OCI-LY1 (cell line): Measurements from ENCODE around the gene TNFAIP3.

Experiments
- H2AFZ ChIP-seq: fragments of 200-600 bp; sonication (generic), shearing (Covaris generic); 2 replicates; pipeline ENCODE4 v1.6.0; 2014; ENCODE audit warnings: antibody characterized with exemption, mild to moderate bottlenecking, low read length
- H3F3A ChIP-seq: fragments of 200-600 bp; sonication (generic), shearing (Covaris generic); 2 replicates; pipeline ENCODE4 v1.6.0; 2014; ENCODE audit warnings: mild to moderate bottlenecking, antibody characterized with exemption, low read length, moderate library complexity; ENCODE audit not compliant: insufficient read depth
- H3K27ac ChIP-seq: fragments of 200-600 bp; sonication (generic); 2 replicates; pipeline ENCODE4 v1.5.1; 2014; ENCODE audit warnings: low read length, mixed run types, mild to moderate bottlenecking, low read depth; ENCODE audit not compliant: poor library complexity, severe bottlenecking
- H3K27me3 ChIP-seq: fragments of 200-600 bp; sonication (generic); 2 replicates; pipeline ENCODE4 v1.6.0; 2014; ENCODE audit warnings: antibody characterized with exemption, mild to moderate bottlenecking, low read length, moderate library complexity; ENCODE audit not compliant: insufficient read depth
- H3K36me3 ChIP-seq: fragments of 200-600 bp; sonication (generic); 2 replicates; pipeline ENCODE4 v1.6.1; 2014; ENCODE audit warnings: mild to moderate bottlenecking, antibody characterized with exemption, low read length, moderate library complexity, mixed read lengths; ENCODE audit not compliant: insufficient read depth
- H3K4me1 ChIP-seq: fragments of 200-600 bp; sonication (generic); 2 replicates; pipeline ENCODE4 v1.5.1; 2014; ENCODE audit warnings: mild to moderate bottlenecking, low read length, moderate library complexity; ENCODE audit not compliant: insufficient read depth, severe bottlenecking
- H3K4me2 ChIP-seq: fragments of 200-600 bp; sonication (generic), shearing (Covaris generic); 2 replicates; pipeline ENCODE4 v1.6.1; 2014; ENCODE audit warnings: low read length
- H3K4me3 ChIP-seq: fragments of 200-600 bp; sonication (generic); 2 replicates; pipeline ENCODE4 v1.5.1; 2014; ENCODE audit warnings: low read length, low read depth, mild to moderate bottlenecking, mixed read lengths; ENCODE audit not compliant: poor library complexity, severe bottlenecking
- H3K79me2 ChIP-seq: fragments of 200-600 bp; shearing (Covaris generic); 2 replicates; pipeline ENCODE4 v1.6.1; 2016; ENCODE audit warnings: mixed run types, low read length, mixed read lengths; ENCODE audit not compliant: insufficient read depth
- H3K9ac ChIP-seq: fragments of 200-600 bp; sonication (generic), shearing (Covaris generic); 2 replicates; pipeline ENCODE4 v1.6.1; 2014; ENCODE audit warnings: mild to moderate bottlenecking, low read length, mixed read lengths
- H3K9me2 ChIP-seq: fragments of 200-600 bp; sonication (generic), shearing (Covaris generic); 2 replicates; pipeline ENCODE4 v1.6.1; 2014; ENCODE audit warnings: low read depth, mild to moderate bottlenecking, low read length, mixed read lengths
- H3K9me3 ChIP-seq: fragments of 200-600 bp; shearing (Covaris generic); 2 replicates; pipeline ENCODE4 v1.6.1; 2014; ENCODE audit warnings: low read length, mixed read lengths
- H4K20me1 ChIP-seq: fragments of 200-600 bp; sonication (generic), shearing (Covaris generic); 2 replicates; pipeline ENCODE4 v1.6.0; 2016; ENCODE audit warnings: mild to moderate bottlenecking, low read length; ENCODE audit not compliant: insufficient read depth
- CTCF ChIP-seq: fragments of 200-600 bp; sonication (generic), shearing (Covaris generic); IDR thresholded peaks from 2 replicates; pipeline ENCODE4 v1.5.1; 2017; ENCODE audit warnings: mild to moderate bottlenecking, antibody characterized with exemption, low read length, moderate library complexity, mixed read lengths
- EZH2 ChIP-seq: fragments of 200-600 bp; sonication (generic), shearing (Covaris generic); IDR thresholded peaks from 2 replicates; pipeline ENCODE4 v1.8.0; 2017; ENCODE audit warnings: borderline replicate concordance, mixed run types, mild to moderate bottlenecking, antibody characterized with exemption, low read length, moderate library complexity, mixed read lengths

TNFAIP3 gene

GRCh38 chr6:137852346-137852745 is 14.7 kb upstream of the TNFAIP3 start:
- H3K4me3 ChIP-seq = no peak overlapping the region

GRCh38 chr6:137852811-137853210 is 14.2 kb upstream of the TNFAIP3 start:
- Histone ChIP-seq H3K9ac (no peak overlapping the region), H3K36me3 (no peaks in the 10 kb centered on the region), H3K79me2 (no peaks in the 10 kb centered on the region), H3K27me3 (no peaks in the 10 kb centered on the region), H4K20me1 (no peaks in the 10 kb centered on the region), H3K27ac (no peak overlapping the region), H3K9me2 (no peaks in the 10 kb centered on the region), H3F3A (no peaks in the 10 kb centered on the region), H3K9me3 (no peaks in the 10 kb centered on the region), H3K4me3 (no peak overlapping the region), H3K4me1 (no peaks in the 10 kb centered on the region), H2AFZ (no peak overlapping the region), H3K4me2 (no peak overlapping the region)
- TF ChIP-seq CTCF (no peak), EZH2 (no peak)

More at GRCh38 chr6:137852346-137852745, 14.7 kb upstream of the TNFAIP3 start:
- Histone ChIP-seq H3K9me2 (no peaks in the 10 kb centered on the region), H3K9me3 (no peaks in the 10 kb centered on the region), H3K9ac (no peak overlapping the region), H3K36me3 (no peaks in the 10 kb centered on the region), H3K79me2 (no peaks in the 10 kb centered on the region), H3K27me3 (no peaks in the 10 kb centered on the region), H3F3A (no peaks in the 10 kb centered on the region), H2AFZ (no peak overlapping the region), H3K4me1 (no peaks in the 10 kb centered on the region), H3K4me2 (no peak overlapping the region), H4K20me1 (no peaks in the 10 kb centered on the region), H3K27ac (no peak overlapping the region)
- TF ChIP-seq EZH2 = no peak
- TF ChIP-seq CTCF = no peak

- no peak overlapping the region for H2AFZ ChIP-seq
- no peaks in the 10 kb centered on the region for H3K36me3 ChIP-seq
- H3K79me2 ChIP-seq = no peaks in the 10 kb centered on the region
- no peak overlapping the region for H3K27ac ChIP-seq
- no peak overlapping the region for H3K4me2 ChIP-seq
- no peaks in the 10 kb centered on the region for H4K20me1 ChIP-seq
- no peaks in the 10 kb centered on the region for H3K27me3 ChIP-seq
- H3K4me1 ChIP-seq = no peaks in the 10 kb centered on the region
- no peaks in the 10 kb centered on the region for H3K9me3 ChIP-seq
- no peak overlapping the region for H3K9ac ChIP-seq
- H3F3A ChIP-seq = no peaks in the 10 kb centered on the region
- no peak for TF ChIP-seq EZH2
- TF ChIP-seq CTCF = no peak
- no peak overlapping the region for H3K4me3 ChIP-seq
- H3K9me2 ChIP-seq = no peaks in the 10 kb centered on the region
These were observed 13.4 kb upstream of the TNFAIP3 start for GRCh38 chr6:137853569-137854213.
